Effector CD8-positive, alpha-beta T cell (primary cell): ENCODE data around the gene NAA60.
A peak's percentile ranks its signal among the peaks of the same experiment; 100 is the strongest.
"Not testable (repeated sequence)": the region's sequence is repeated elsewhere in the genome, so short reads cannot be mapped to it uniquely, and the experiment has no call there.

Source experiments
- DNase-seq: peaks from one replicate; lab custom pipeline; 2025; lab: John Stamatoyannopoulos, UW

Gene NAA60

DNA sequence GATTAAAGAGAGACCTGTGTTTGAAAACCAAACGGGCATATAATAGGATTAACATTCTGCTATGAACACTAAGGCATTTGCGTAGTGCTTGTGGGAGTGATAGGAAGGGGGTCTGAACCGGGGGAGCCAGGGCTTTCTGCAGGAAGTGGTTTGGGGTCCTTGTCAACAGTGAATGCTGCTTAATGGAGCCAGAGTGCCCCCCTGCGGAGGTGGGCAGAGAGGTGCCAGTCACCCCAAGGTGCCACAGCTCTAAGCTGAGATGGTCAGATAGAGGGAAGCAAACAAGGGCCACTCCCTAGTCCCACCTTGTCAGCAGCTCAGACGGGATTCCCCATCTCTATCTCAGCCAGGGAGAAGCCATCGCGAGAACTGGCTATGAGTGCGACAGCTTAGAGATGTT, 17.7 kb downstream of the NAA60 start:
- peak; percentile 55 for DNase-seq

DNA sequence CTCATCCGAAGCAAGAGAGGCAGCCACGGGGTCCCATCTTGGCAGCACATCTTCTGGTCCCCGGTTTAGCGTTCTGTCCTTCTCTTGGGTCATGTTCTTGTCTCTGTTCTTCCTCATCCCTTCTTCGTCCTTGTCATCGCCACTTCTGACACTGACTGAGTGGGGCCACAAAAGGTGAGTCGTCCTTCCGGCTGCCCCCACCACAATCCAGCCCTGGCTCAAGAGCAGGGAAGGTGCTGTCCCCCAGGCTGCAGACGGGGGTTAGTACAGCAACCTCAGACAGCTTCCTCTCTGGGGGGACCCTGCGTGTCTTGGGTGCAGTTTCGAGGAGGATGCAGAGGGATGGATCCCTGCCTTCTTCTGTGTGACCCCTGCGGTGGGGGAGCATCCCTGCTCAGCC, 21.8 kb downstream of the NAA60 start:
- DNase-seq, result no peak

DNA sequence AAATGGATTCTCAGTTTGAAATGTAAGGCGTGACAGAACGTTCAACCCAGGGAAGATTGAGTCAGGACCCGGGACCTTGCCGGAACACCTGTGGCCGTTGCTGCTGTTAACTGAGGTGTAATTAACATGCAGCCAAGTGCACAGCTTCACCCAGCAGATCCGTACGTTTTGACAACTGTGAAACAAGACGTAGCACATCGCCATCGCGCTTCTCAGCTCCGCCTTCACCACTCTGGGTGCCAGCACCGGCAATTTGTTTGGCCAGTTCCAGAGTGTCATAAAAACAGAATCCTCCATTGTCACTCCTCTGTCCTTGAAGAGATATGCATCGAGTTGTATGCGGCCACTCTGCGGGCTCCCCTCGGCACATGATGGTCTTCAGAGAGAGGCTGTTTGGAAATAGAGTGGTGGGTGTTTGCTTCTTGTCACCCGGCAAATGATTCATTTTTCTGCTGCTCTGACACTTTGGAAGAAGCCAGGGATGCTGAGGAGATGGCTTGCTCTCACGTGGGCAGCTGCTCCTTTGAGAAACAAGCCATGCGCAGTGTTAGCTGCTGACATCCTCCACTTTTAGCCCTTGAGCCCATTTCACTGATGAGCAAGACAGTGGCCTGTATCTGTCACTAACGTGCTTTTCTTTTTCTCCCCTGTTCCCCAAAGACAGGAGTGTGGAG, 22.6 kb downstream of the NAA60 start:
- no peak for DNase-seq

DNA sequence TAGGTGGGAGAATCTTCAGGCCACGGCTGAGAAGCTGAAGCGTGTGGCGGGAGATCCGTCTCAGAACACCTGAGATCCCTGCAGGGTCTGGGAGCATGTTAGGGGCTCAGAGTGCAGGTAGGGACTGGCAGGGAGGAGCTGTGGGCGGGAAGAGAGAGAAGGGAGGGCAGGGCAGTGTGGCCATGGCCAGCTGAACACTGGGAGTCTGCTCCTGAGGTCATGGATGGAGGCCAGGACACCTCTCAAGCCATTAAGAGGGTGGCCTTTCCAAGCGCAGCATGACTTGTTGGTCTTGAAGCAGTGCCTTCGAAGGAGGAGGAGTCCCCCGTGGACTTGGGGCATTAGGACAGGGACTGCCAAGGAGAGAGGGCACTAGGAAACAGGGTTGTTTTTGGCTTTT, 23.7 kb downstream of the NAA60 start:
- no peak for DNase-seq

DNA sequence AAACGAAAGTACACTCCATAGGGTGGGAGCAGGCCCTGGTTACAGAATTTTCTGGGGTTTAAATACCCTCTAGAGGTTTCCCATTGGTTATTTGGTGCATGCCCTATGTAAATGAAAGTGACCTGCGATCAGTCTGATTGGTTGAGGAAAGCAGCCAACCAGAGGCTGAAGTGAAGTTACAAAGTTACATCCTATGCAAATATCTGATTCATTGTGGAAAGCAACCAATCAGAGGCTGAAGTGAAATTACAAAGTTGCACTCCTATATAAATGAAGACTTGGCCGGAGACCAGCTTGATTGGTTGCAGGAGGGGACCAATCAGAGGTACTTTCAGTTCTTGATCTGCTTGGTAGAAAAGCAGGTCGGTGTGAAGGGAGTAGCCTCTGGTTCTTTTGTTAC, 24.4 kb downstream of the NAA60 start:
- no peak for DNase-seq

DNA sequence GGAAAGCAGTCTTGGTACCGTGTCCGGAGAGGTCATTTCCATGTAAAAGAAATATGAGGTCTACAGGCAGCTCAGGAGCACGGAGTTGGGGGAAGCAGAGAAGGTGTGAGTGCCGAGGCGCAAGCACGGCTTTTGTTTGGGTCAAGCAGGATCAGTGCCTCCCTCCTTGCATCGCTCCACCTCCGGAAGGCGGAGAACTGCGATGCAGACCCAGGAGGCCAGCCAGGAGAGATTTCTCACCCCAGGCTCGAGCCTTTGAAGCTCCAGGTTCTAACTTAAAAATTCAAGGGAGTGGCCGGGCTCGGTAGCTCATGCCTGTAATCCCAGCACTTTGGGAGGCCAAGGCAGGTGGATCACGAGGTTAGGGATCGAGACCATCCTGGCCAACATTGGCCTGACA, 25.0 kb downstream of the NAA60 start:
- no peak for DNase-seq

DNA sequence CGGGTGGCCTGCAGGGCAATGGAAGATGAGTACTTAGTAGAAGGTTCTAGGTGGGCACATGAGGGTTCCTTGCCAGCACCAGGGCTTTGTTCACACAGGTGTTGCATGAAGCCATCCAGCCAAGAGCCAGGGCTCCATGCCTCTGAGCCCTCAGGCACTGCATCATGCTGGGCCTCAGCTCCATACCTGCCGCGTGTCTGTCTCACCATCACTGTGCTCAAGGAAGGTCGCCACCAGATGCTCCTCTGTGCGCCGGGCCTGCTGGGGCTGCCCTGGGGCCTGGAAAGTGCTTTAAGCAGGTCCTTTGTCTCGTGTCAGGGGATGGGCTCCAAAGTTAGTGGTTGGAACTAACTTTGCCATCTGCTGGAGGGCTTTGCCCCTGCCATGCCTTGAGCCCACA, 26.3 kb downstream of the NAA60 start:
- DNase-seq, result no peak

DNA sequence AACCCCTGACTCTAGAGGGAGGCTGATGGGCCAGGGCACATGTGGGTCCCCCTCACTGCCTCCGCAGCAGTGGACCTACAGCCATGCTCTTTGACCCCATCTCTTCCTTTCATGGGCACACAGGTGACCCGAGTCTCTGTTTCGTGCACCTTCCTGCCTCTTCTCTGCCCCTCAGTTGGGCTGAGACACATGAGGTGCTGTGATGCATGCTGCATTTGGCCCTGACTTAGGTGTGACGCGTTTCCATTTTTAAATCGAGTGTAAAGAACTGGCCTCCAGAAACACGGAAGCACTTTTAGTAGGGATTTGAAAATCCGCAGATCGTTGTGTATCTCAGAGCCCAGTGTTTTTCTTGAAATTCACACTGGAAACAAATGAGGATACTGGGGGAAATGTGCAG, 27.2 kb downstream of the NAA60 start:
- DNase-seq, result no peak

DNA sequence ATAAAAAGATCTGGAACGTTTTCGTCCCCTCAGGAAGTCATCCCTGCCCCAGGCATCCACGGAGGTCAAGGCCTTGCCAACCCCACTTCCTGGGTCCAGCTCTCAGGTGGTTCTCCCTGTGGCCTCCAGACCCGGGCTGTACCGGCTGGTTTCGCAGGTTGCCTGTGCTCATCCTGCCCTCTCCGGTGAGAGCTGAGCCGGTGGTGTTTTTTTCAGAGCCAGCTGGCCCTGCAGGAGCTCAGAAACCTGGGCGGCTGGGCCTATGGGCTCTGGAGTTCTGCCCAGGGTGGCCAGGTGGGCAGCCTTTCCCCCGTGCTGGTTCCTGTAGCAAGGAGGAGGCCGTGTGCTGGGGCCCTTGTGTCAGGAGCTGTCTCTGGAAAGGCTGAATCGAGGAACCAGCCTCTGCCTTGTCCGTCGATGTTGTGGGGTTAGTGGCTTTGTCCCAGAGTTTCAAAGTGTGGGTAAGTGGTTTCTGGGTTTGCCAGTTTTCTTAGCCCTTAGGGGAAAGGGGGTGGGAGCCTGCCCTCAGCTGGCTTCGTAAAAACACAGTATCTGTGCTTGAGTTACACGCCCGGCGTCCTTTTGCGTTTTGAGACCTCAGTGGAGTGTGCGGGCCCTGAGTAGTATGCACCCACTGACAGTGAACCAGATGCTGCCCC, 28.2 kb downstream of the NAA60 start:
- DNase-seq, result no peak

DNA sequence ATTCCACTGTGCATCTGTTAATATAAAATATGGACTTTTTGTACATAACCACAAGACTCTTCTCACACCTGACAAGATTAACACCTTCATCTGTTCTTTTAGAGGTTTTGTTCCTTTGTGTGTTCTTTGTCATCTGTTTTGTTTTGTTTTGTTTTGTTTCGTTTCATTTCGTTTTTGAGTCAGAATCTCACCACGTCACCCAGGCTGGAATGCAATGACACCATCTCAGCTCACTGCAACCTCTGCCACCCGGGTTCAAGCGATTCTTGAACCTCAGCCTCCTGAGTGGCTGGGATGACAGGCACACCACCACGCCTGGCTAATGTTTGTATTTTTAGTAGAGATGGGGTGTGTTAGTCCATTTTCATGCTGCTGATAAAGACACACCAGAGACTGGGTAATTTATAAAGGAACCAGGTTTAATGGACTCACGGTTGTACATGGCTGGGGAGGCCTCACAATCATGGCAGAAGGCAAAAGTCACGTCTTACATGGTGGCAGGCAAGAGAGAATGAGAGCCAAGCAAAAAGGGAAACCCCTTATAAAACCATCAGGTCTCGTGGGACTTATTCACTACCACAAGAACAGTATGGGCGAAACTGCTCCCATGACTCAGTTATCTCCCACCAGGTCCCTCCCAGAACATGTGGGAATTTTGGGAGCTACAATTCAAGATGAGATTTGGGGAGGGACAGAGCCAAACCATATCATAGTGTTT, 29.6 kb downstream of the NAA60 start:
- DNase-seq, result no peak

DNA sequence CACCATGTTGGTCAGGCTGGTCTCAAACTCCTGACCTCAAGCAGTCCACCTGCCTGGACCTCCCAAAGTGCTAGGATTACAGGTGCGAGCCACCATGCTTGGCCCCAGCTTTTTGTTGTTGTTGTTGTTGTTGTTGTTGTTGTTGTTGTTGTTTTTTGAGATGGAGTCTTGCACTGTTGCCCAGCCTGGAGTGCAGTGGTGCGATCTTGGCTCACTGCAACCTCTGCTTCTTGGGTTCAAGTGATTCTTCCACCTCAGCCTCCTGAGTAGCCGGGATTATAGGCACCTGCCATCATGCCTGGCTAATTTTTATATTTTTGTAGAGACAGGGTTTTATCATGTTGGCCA, 30.1 kb downstream of the NAA60 start:
- DNase-seq, result not testable (repeated sequence)

DNA sequence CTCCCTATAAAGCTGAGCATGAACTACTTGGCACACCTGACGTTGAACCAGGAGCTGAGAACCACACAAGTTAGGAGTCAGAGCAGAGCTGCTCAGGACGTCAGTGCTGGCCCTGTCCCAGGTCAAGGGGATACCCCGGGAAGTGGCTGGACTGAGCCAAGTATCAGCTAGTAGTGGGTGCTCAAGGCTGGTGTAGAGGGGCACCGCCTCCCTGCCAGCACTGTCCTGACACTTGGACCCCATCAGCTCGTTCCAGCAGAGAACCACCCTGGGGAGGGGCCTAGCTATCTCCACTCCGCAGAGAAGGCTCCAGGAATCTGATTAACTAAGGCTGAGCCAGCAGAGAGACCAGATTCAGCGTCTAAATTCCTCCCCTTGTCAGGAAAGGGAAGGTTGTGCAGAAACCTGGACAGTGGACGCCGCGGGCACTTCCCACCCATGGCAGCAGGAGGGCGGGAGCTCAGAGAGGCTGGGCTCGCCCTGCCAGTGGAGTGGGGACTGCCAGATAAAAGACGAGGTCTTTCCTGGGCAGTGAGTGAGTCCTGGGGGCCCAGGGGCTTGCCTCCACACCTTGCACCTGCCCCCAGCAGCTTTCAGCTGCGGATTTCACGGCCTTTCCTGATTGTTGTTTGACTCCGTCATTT, 30.8 kb downstream of the NAA60 start:
- DNase-seq, result no peak

DNA sequence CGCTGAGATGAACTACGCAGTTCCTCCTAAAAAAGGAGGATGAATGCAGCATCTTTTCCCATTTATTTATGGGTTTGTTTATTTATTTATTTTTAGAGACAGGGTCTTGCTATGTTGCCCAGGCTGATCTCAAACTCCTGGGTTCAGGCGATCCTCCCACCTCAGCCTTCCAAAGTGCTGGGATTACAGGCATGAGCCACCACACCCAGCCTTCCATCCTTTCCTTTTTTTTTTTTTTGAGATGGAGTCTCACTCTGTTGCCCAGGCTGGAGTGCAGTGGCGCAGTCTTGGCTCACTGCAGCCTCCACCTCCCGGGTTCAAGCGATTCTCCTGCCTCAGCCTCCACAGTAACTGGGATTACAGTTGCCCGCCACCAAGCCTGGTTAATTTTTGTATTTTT, 31.4 kb downstream of the NAA60 start:
- DNase-seq, result not testable (repeated sequence)

DNA sequence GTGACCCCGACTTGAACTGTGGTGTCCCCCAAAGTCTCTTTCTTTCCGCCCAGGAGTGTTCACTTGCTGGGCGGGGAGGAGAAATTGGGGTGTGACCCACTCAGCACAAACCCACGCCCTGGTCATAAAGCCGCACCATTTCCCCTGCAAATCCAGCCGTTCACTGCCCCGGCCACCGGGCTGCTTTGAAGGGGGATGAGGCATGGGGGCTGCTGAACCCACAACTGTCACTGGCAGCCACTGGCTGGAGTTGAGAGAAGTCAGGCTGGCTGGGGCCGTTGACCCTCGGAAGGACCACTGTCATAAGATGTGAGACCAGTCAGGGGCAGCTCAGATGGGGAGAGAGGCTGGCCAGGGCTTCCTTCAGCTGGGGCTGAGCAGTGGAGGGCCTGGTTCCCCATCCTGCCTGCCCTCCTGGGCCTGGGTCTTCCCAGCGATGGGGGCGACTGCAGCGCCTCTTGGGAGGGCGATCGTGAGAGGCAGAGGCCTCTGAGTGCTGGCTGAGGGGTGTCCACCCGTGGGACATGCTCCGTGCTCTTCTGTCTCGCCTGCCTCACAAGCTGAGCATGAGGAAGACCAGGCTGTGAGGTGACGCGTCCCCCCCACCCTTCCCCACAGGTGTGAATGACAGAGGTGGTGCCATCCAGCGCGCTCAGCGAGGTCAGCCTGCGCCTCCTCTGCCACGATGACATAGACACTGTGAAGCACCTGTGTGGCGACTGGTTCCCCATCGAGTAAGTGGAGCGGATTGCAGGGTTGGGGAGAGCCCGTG, 32.3 kb downstream of the NAA60 start:
- DNase-seq, result no peak

DNA sequence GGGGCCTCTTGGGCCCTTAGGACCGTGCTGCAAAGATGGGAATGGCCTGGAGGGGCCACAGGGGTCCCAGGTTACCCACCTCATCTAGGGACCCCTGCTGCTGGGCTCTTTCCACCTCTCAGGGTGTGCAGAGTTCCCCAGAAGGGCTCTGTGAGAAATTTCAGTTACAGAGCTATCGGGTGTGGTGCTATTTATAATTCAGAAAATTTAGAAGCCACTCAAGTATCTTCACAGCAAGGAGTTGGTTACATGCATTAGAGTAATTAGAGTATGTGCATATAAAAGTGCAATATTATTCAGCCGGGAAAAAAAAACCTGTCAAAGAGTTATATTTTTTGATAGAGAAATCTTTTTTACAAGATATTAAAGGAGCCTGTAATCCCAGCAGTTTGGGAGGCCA, 32.9 kb downstream of the NAA60 start:
- no peak for DNase-seq

DNA sequence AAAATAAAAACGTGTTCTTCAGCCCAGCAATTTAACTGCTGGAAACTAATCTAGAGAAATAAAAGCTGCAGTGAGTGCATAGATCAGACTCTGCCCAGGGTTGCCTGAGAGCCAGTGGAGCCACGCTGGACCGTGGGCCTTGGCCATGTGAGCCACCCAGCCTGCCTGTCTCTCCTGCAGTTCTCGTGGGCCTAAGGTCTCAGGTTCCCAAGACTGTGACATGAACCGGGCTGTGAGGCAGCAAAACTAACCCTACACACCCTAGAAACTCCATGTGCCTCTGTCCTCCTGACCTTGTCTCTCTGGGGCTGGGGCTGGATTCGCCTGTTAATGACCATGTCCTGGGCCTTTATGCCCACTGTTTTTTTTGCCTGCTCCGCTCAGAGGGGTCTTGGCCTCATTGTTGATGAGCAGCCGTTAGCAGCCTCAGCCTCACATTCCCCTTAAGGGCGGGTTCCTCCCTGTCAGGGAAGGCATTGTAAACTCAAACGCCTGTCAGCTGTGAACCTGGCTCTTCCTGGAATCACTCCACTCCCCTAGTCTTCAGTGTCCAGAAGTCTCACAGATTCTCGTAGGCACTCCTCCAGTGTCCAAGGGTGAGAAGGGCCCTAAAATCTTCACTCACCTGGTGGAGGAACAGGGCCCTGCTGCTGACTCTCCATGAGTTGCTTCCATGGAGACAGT, 34.9 kb downstream of the NAA60 start:
- no peak for DNase-seq

DNA sequence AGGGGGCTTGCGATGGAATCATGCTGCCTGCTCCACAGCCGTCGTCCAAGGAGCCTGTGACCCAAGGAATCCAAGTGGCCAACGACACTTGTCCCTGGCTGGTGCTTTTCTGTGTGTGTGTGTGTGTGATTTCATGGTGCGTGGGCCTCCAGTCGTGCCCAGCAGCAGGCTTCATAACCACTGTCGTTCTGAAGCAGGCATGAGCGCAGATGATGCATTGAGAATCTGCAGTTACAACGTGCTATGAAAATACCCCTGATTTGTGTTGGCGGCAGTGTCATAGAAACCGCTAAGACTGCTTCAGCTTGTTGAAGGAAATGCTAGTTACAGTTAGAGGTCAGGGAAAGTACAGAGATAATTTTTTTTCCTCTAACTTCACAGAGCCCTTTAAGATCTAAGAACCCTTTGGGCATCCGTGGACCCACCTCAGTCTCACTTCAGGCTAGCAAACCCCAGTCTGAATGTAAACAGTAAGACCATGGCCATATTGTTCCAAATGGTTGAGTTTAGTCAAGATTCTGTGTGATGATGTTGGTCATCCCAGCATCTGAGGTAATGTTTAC, 36.3 kb downstream of the NAA60 start:
- DNase-seq, result no peak

DNA sequence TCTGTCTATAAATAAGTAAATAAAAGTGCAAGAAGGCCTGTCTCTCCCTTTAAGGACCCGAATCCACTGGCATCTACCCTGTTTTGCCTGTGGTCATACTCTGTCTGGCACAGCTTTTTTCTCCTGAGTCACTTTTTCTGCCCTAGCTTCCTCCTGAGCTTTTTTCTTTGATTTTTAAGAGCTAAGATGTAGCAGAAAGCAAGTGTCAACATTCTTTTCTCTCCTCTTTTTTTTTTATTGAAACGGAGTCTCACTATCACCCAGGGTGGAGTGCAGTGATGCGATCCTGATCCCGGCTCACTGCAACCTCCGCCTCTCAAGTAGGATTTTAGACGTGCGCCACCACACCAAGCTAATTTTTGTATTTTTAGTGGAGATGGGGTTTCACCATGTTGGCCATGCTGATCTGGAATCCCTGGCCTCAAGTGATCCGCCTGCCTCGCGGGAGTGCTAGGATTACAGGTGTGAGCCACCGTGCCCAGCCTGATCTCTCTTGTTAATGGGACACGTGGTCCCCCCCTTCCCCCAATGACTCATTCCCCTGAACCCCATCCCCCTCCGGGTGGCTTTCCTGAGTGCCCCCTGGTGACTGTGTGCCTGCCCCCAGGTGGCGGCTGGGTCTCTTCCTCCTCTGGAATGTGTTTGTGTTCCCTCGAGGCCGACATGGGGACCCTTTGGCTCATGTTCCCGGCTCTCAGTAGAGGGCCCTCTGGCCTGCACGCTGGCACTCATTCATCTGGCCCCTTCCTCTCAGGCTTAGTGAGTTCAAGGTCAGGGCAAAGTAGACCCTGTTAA, 37.6 kb downstream of the NAA60 start:
- no peak for DNase-seq

DNA sequence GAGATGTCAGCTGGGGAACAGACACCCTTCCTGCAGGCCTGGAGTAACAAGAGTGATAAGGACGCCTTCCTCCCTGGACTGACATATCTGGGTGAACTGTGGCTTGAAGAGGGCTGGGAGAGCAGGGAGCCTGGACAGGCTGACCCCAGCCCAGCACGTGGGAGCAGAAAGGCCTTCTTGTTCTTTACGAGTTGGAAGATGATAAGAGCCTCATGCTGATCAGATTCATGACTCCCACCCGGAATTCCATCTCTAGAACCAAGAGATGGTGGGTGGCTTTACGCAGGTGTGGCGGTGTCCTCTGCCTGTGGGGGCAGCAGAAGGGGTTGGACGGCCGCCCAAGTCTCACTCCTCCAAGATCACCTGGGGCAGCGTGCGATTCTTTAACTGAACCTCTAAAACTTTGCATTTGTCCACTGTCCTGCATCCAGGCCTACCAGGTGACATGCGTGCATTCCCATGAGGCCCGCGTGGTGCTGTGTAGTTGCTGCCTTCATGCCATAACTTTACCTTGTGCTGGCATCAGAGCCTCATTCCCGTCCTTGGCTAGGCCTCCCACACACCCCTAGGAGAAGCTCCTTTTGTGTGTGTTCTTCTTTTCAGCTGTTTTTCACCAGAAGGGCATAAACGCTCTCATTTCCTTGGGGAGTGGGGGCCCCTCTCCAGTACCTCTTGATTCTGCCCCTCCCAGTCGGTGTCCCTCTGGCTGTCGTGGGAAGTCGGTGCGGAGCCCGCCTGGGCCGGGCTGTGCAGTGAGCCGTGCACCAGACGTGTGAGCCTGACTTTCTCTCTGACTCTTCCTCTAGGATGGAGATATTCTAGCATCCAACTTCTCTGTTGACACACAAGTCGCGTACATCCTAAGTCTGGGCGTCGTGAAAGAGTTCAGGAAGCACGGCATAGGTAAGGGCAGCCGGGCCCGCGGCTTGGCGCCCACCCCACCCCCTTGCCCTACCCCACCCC, 38.5 kb downstream of the NAA60 start:
- no peak for DNase-seq
